ENCODE results near the gene SHCBP1.

Gene SHCBP1

GRCh38 chr16:46614006-46614405, 7.2 kb downstream of the SHCBP1 start:
- no peak for DNase-seq

- no peak for DNase-seq
These were observed 7.8 kb downstream of the SHCBP1 start for GRCh38 chr16:46613352-46613751.

- DNase-seq: no peak
These were observed 9.1 kb downstream of the SHCBP1 start for GRCh38 chr16:46612121-46612520.

- no peak for DNase-seq
These were observed 13.7 kb downstream of the SHCBP1 start for GRCh38 chr16:46607529-46607928.

- DNase-seq: no peak
These were observed 14.9 kb downstream of the SHCBP1 start for GRCh38 chr16:46606231-46606630.

- DNase-seq: no peak
These were observed 29.9 kb downstream of the SHCBP1 start for GRCh38 chr16:46591257-46591656.

- no peak for DNase-seq
These were observed 35.1 kb downstream of the SHCBP1 start for GRCh38 chr16:46586011-46586577.

GRCh38 chr16:46583036-46583435, 38.1 kb downstream of the SHCBP1 start:
- no peak for DNase-seq

GRCh38 chr16:46582313-46582712, 38.9 kb downstream of the SHCBP1 start:
- no peak for DNase-seq

GRCh38 chr16:46577988-46578579, 43.1 kb downstream of the SHCBP1 start:
- DNase-seq: no peak

GRCh38 chr16:46573834-46574159, 47.4 kb downstream of the SHCBP1 start:
- no peak for DNase-seq

- no peak for DNase-seq
These were observed 48.0 kb downstream of the SHCBP1 start for GRCh38 chr16:46573008-46573833.

- no peak for DNase-seq
These were observed 51.9 kb downstream of the SHCBP1 start for GRCh38 chr16:46569231-46569735.

- DNase-seq: no peak
These were observed 52.5 kb downstream of the SHCBP1 start for GRCh38 chr16:46568472-46569230.

- DNase-seq: no peak
These were observed 58.2 kb downstream of the SHCBP1 start for GRCh38 chr16:46562979-46563378.

GRCh38 chr16:46558018-46558417, 63.2 kb downstream of the SHCBP1 start:
- DNase-seq: no peak

GRCh38 chr16:46555951-46556350, 65.2 kb downstream of the SHCBP1 start:
- DNase-seq: no peak

GRCh38 chr16:46554435-46554834, 66.7 kb downstream of the SHCBP1 start:
- peak; percentile 42 for DNase-seq

- DNase-seq: no peak
These were observed 71.7 kb downstream of the SHCBP1 start for GRCh38 chr16:46549477-46549876.
